A549 (cell line): ENCODE results near the gene L3MBTL1.

Experiments
- CBX2 ChIP-seq: fragments of 200-600 bp; sonication (generic); IDR thresholded peaks from 2 replicates; pipeline ENCODE4 v1.6.1; 2016; ENCODE audit warnings: low read depth, mild to moderate bottlenecking, borderline replicate concordance
- CTCF ChIP-seq: fragments of >200 bp; sonication (Bioruptor Twin); formaldehyde crosslinking; IDR thresholded peaks from 3 replicates; pipeline ENCODE4 v1.5.1; 2016
- MYC ChIP-seq: IDR thresholded peaks from 2 replicates; pipeline ENCODE4 v1.6.1; 2012; ENCODE audit warnings: mild to moderate bottlenecking, inconsistent platforms, low read length, improper control_type of control experiment, borderline replicate concordance
- POLR2A ChIP-seq: IDR thresholded peaks from 2 replicates; pipeline ENCODE4 v1.6.1; 2012; ENCODE audit warnings: mild to moderate bottlenecking, low read length
- POLR2AphosphoS2 ChIP-seq: conservative IDR thresholded peaks from 2 replicates; pipeline ENCODE4 v1.6.1; 2012; ENCODE audit warnings: low read length, improper control_type of control experiment, inconsistent platforms

GRCh38 chr20:43531091-43531443 is 23.6 kb downstream of the L3MBTL1 start:
- TF ChIP-seq MYC (no peak), CTCF (no peak), CBX2 (no peak), POLR2AphosphoS2 (no peak), POLR2A (no peak)
